Mononuclear cell (primary cell): ENCODE measurements around the gene TIAM2. TPM values are rescaled to one million over a fixed set of nuclear protein-coding genes. Genes with fewer than 3 reads are reported as not detected.

Experiments used
- H3K27me3 ChIP-seq: 2 replicates; pipeline ENCODE4 v1.6.0; 2011; ENCODE audit warnings: low read length, control low read depth; ENCODE audit not compliant: insufficient read depth
- H3K4me1 ChIP-seq: 2 replicates; pipeline ENCODE4 v1.5.1; 2011; ENCODE audit warnings: mild to moderate bottlenecking, low read length, control low read depth; ENCODE audit not compliant: insufficient read depth
- H3K4me3 ChIP-seq: 2 replicates; pipeline ENCODE4 v1.5.1; 2011; ENCODE audit warnings: mild to moderate bottlenecking, low read length, moderate library complexity
- H3K9me3 ChIP-seq: 2 replicates; pipeline ENCODE4 v1.5.1; 2011; ENCODE audit warnings: low read depth, mild to moderate bottlenecking, control low read depth, low read length
- total RNA-seq: library from RNA; depleted of rRNA; stranded (reverse); fragments of >200 nt; gene quantifications from one replicate; pipeline ENCODE4 v1.2.3, GENCODE V29; 2012

The TIAM2 gene
- total RNA-seq, 1 donor = 2.8 TPM

GRCh38 chr6:155154158-155154830 is 159.2 kb downstream of the TIAM2 start:
- Histone ChIP-seq H3K4me1 (peaks cover 8% of the 10 kb centered on the region), H3K4me3 (no peak overlapping the region), H3K27me3 (no peaks in the 10 kb centered on the region), H3K9me3 (no peaks in the 10 kb centered on the region)

GRCh38 chr6:155155787-155156447 is 160.8 kb downstream of the TIAM2 start:
- no peaks in the 10 kb centered on the region for H3K27me3 ChIP-seq
- H3K9me3 ChIP-seq = no peaks in the 10 kb centered on the region
- no peak overlapping the region for H3K4me3 ChIP-seq
- H3K4me1 ChIP-seq = peaks cover 8% of the 10 kb centered on the region

- Histone ChIP-seq H3K4me1 (peaks cover 8% of the 10 kb centered on the region), H3K27me3 (no peaks in the 10 kb centered on the region), H3K9me3 (no peaks in the 10 kb centered on the region), H3K4me3 (no peak overlapping the region)
Measured at GRCh38 chr6:155157101-155157500, 162.0 kb downstream of the TIAM2 start.

GRCh38 chr6:155158030-155158843 is 163.1 kb downstream of the TIAM2 start:
- Histone ChIP-seq H3K4me1 (peaks cover 8% of the 10 kb centered on the region), H3K27me3 (no peaks in the 10 kb centered on the region), H3K4me3 (no peak overlapping the region), H3K9me3 (no peaks in the 10 kb centered on the region)

- Histone ChIP-seq H3K9me3 (no peaks in the 10 kb centered on the region), H3K27me3 (no peaks in the 10 kb centered on the region), H3K4me1 (no peaks in the 10 kb centered on the region), H3K4me3 (no peak overlapping the region)
Measured at GRCh38 chr6:155162682-155163081, 167.6 kb downstream of the TIAM2 start.

GRCh38 chr6:155163601-155164000 is 168.5 kb downstream of the TIAM2 start:
- Histone ChIP-seq H3K27me3 (no peaks in the 10 kb centered on the region), H3K4me1 (no peaks in the 10 kb centered on the region), H3K9me3 (no peaks in the 10 kb centered on the region), H3K4me3 (no peak overlapping the region)

- H3K27me3 ChIP-seq = no peaks in the 10 kb centered on the region
- no peaks in the 10 kb centered on the region for H3K9me3 ChIP-seq
- no peak overlapping the region for H3K4me3 ChIP-seq
- no peaks in the 10 kb centered on the region for H3K4me1 ChIP-seq
Measured at GRCh38 chr6:155165029-155165710, 170.1 kb downstream of the TIAM2 start.

- H3K27me3 ChIP-seq = no peaks in the 10 kb centered on the region
- no peaks in the 10 kb centered on the region for H3K9me3 ChIP-seq
- no peak overlapping the region for H3K4me3 ChIP-seq
- H3K4me1 ChIP-seq = no peaks in the 10 kb centered on the region
Measured at GRCh38 chr6:155170519-155170918, 175.4 kb downstream of the TIAM2 start.

GRCh38 chr6:155171109-155171746 is 176.1 kb downstream of the TIAM2 start:
- Histone ChIP-seq H3K27me3 (no peaks in the 10 kb centered on the region), H3K4me3 (no peak overlapping the region)

GRCh38 chr6:155171747-155172449 is 176.8 kb downstream of the TIAM2 start:
- H3K4me1 ChIP-seq = no peaks in the 10 kb centered on the region
- H3K4me3 ChIP-seq = no peak overlapping the region
- no peaks in the 10 kb centered on the region for H3K27me3 ChIP-seq
- no peaks in the 10 kb centered on the region for H3K9me3 ChIP-seq

More at GRCh38 chr6:155171109-155171746, 176.1 kb downstream of the TIAM2 start:
- Histone ChIP-seq H3K9me3 (no peaks in the 10 kb centered on the region), H3K4me1 (no peaks in the 10 kb centered on the region)

GRCh38 chr6:155173488-155173887 is 178.4 kb downstream of the TIAM2 start:
- no peaks in the 10 kb centered on the region for H3K27me3 ChIP-seq
- no peak overlapping the region for H3K4me3 ChIP-seq
- no peaks in the 10 kb centered on the region for H3K4me1 ChIP-seq

GRCh38 chr6:155174576-155175211 is 179.6 kb downstream of the TIAM2 start:
- Histone ChIP-seq H3K4me3 (no peak overlapping the region), H3K27me3 (no peaks in the 10 kb centered on the region), H3K4me1 (no peaks in the 10 kb centered on the region), H3K9me3 (no peaks in the 10 kb centered on the region)

More at GRCh38 chr6:155173488-155173887, 178.4 kb downstream of the TIAM2 start:
- H3K9me3 ChIP-seq = no peaks in the 10 kb centered on the region

GRCh38 chr6:155177363-155177961 is 182.3 kb downstream of the TIAM2 start:
- Histone ChIP-seq H3K27me3 (no peaks in the 10 kb centered on the region), H3K9me3 (no peaks in the 10 kb centered on the region), H3K4me1 (no peaks in the 10 kb centered on the region), H3K4me3 (no peak overlapping the region)
